Uterus (tissue), 2 donors: Measurements from ENCODE around the gene CDAN1.

Experiments used
- CTCF ChIP-seq, 4 experiments: fragments of 200-600 bp in 2 of 4; fragments of 450-650 bp in 2 of 4; sonication (generic) in 2 of 4; IDR thresholded peaks; one replicate each; pipeline ENCODE4 v1.5.1; 2016 to 2019; ENCODE audit warnings: antibody characterized with exemption in 4 of 4, mild to moderate bottlenecking in 2 of 4, moderate library complexity in 1 of 4
- POLR2A ChIP-seq, 2 donors: fragments of 450-650 bp; IDR thresholded peaks; one replicate each; pipeline ENCODE4 v1.6.1; 2016; ENCODE audit warnings: antibody characterized with exemption in 2 of 2, mild to moderate bottlenecking in 1 of 2, moderate library complexity in 1 of 2

GRCh38 chr15:42721016-42721415, 15.9 kb downstream of the CDAN1 start:
- TF ChIP-seq CTCF (IDR thresholded peaks at IDR 0.05) (no peak), POLR2A (IDR thresholded peaks at IDR 0.05) (no peak)
